GM04504 (cell line): ENCODE measurements around the gene AQP12B.
"Not testable (repeated sequence)": the region's sequence is repeated elsewhere in the genome, so short reads cannot be mapped to it uniquely, and the experiment has no call there.

Source experiments
- DNase-seq: peaks from one replicate; pipeline ENCODE4 v3.0.0-alpha.2; 2012; ENCODE audit warnings: low read depth

Gene AQP12B

DNA sequence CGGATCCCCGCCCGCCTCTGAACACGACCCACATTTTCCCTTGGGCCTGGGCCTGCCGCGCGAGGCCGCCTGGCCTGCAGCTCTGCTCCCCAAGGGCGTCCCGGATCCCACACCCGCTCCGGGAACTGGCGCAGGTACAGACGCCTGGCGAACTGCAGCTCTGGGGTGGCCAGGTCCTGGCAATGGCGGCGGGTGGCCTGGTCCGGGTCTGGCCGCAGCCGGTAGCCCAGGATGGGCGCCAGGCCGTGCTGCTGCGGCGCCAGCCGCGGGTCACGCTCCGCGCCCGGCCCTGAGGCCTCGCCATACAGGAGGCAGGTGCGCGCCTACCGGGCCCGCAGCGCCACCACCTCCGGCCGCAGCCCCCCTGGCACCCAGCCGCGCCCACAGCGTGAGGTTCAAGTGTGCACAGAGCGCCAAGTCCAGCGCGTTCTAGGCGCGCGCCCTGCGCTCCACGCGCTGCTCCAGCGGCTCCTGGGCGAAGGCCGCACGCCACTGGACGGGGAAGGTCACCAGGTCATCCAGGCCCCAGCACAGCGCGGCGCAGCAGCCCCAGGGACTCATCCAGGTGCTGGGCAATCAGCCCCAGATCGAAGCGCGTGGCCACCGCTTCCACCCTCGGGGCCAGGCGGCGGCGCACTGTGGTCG lies 18.5 kb upstream of the AQP12B start:
- no peak for DNase-seq

DNA sequence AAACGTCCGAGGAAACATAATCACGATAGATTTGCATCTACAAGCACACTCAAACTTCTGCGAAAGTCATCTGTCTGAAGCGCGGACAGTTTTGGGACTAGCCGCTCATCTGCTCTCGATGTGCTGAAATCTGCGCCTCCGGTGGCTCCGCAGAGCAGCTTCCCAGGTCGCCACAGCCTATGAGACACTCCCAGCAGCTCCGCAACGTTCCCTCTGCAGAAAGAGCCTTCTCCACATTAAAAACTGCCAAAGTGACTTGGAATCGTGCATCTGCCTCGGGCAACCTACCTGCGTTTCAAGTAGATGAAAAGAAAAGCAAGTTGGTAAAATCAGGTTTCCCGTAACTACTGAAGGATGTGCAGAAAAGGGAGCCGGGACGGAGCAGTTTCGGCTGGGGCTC lies 17.9 kb upstream of the AQP12B start:
- not testable (repeated sequence) for DNase-seq

- DNase-seq, result not testable (repeated sequence)
Measured at GRCh38 chr2:240699835-240700234, 17.1 kb upstream of the AQP12B start.

- not testable (repeated sequence) for DNase-seq
Measured at GRCh38 chr2:240698852-240699561, 16.3 kb upstream of the AQP12B start.

DNA sequence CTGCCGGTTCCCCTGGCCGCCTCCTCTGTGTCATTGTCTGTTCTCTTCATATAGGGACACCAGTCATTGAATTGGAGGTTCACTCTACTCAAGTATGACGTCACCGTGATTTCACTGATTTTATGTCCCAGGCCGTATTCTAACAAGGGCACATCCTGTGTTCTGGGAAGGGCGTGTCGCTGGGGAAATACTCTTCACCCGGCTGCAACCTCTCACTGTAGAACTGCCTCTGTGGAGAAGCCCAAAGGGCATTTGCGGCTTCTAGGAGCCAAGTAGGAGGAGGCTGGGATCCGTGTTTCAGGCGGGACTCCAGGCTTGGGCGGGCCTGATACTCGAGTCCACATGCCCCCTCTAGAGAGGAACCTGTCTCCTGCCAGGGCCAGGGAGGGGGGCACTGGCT lies 13.8 kb upstream of the AQP12B start:
- not testable (repeated sequence) for DNase-seq

DNA sequence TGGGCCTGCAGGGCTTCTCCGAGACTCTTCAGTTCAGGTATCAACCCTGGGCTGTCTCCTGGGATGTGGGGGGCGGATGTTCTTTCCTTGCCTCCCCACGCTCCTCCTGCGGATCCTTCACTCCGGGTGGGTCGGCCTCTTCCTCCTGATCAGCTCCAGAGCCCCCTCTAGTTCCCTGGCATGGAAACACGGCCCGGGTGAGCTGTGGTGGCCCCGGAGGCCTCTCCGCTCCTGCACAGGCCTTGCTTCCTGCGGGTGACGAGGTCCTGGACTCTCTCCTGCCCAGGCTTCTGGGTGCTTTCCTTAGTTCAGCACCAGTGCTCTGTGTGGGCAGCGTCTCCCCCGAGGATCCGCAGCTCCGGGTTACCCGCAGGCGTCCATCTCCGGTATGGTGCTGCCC lies 12.9 kb upstream of the AQP12B start:
- not testable (repeated sequence) for DNase-seq

GRCh38 chr2:240694304-240694703 lies 11.6 kb upstream of the AQP12B start:
- DNase-seq, result not testable (repeated sequence)

- DNase-seq, result not testable (repeated sequence)
Measured at GRCh38 chr2:240692583-240693561, 10.2 kb upstream of the AQP12B start.

GRCh38 chr2:240691631-240692420 lies 9.1 kb upstream of the AQP12B start, which contains the start of gene AQP12A:
AQP12A (plus strand) TSS chr2:240691866; CDS start chr2:240691914, 48 bp downstream.
- DNase-seq, result not testable (repeated sequence)

GRCh38 chr2:240691075-240691427 lies 8.4 kb upstream of the AQP12B start:
- DNase-seq, result not testable (repeated sequence)

- not testable (repeated sequence) for DNase-seq
Measured at GRCh38 chr2:240690421-240691074, 7.9 kb upstream of the AQP12B start.

- no peak for DNase-seq
Measured at GRCh38 chr2:240689975-240690374, 7.3 kb upstream of the AQP12B start.

DNA sequence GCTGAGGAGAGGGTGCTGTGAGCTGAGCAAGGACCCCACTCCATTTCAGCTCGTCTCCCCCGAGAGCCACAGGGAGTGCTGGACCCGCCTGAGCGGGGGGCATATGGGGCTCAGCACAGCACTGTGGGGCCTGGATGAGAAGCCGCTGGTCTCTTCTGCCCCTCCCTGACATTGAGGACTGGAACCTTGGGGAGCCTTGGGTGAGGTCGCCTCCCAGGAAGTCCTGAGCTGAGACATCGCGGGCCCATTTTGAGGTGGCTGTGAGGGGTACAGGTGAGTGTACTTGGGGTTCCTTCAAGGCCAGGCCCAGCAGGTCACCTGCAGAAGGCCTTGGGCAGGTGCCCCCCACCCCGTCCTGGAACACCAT lies 5.9 kb upstream of the AQP12B start:
- no peak for DNase-seq

- DNase-seq, result no peak
Measured at GRCh38 chr2:240687741-240688552, 5.3 kb upstream of the AQP12B start.

DNA sequence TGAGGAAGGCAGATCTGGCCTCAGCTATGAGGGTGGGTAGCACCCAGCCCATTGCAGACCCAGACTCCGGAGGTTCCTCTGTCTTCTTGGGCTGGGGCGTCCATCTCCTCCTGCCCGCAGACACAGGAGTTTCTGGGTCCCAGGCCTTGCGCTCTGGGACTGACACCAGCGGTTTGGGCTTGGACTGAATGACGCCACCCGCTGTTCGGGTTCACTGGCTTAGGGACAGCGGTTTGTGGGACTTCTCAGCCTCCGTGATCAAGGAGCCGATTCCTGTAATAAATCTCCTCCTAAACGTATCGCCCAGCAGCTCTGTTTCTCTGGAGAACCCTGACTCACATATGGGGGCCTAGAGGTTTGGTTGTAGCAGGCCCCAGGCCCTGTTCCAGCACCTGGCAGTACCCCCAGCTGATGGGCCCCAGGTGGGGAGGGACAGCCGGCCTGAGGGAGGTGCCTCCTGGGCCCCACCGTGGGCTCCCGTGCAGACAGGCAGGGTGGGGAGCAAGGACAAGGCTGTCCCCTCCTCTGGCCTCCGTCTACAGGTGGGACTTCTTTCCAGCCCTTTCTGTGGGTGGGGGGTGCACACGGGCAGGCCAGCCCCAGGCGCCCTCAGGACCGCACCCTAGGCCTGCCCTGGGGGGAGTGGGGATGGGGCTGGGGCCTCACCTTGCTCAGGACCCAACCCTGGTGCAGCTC lies 4.5 kb upstream of the AQP12B start:
- DNase-seq, result no peak

- no peak for DNase-seq
Measured at GRCh38 chr2:240686460-240686859, 3.8 kb upstream of the AQP12B start.

DNA sequence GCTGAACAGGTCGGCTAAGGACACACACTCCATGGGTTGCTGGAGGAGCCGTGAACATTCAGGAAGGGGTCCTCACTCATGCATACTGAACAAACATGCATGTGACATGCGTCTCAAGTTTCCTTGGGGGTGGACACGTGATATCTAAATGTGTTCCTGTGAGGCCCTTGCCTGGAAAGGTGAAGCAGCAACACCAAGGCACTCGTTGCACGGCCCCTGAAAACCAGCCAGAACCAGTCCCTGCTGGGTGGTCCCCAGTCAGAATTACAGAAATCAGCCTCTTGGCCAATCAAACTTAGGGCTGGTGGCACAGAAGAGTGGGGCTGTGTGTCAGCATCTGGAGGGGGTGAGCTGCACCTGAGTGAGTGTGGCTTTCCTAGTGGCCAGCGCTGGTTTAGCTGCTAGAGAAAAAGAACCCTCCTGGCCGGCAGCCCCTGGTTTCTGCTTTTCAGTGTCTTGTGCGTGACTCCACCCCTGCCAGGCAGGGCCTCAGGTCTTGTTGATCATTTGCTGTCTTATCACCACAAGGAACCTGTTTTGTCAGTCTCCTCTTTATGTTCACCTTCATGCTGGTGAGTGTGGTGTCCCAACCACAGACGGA lies 3.2 kb upstream of the AQP12B start:
- DNase-seq, result no peak

- not testable (repeated sequence) for DNase-seq
Measured at GRCh38 chr2:240683980-240684728, 1.5 kb upstream of the AQP12B start.
